ENCODE results near the gene TNFSF8.

DNA sequence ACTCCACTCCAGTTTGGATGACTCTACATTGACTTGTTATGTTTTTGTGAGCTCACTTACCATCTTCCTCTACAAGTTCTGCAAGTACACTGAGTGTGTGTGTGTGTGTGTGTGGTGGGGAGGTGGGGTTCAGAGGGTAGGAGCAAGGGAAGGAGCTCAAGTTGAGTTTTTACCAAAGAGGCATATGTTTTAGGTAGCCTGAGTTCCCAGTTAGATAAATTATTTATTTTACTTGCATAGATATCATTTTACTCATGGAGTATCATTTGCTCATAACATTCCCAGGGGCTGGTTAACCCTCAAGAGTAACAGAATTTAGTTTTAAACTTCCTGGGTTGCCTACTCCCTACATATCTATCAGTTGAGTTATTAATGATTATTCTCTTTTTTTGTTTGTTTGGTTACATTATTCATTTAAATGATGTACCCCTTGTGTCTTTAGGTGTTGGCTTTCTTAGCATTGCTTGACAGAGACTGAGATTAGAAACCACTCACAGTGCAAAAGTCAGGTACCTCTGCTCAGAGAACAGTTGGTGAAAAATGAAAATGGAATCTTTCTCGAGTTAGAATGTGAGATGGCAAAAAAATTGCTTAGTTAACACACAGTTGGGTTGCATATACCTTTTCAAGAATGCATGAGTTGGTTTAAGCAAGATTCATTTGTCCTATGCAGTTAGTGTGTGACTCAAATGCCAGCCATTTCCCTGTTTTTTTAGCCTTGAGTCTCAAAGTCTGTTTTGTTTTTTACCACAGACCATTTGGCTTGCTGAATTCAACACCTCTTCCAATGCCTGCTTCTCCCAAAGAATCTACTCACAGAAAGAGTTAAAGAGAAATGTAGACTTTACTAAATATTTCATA is 29.2 kb downstream of the TNFSF8 start:
- TF ChIP-seq, protein P1, sequence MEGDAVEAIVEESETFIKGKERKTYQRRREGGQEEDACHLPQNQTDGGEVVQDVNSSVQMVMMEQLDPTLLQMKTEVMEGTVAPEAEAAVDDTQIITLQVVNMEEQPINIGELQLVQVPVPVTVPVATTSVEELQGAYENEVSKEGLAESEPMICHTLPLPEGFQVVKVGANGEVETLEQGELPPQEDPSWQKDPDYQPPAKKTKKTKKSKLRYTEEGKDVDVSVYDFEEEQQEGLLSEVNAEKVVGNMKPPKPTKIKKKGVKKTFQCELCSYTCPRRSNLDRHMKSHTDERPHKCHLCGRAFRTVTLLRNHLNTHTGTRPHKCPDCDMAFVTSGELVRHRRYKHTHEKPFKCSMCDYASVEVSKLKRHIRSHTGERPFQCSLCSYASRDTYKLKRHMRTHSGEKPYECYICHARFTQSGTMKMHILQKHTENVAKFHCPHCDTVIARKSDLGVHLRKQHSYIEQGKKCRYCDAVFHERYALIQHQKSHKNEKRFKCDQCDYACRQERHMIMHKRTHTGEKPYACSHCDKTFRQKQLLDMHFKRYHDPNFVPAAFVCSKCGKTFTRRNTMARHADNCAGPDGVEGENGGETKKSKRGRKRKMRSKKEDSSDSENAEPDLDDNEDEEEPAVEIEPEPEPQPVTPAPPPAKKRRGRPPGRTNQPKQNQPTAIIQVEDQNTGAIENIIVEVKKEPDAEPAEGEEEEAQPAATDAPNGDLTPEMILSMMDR (IDR thresholded peaks at IDR 0.05; ENCODE audit: low read depth, low read length): no peak
- no peak for TF ChIP-seq EZH2phosphoT487 (IDR thresholded peaks at IDR 0.05; ENCODE audit: low read depth)
